Measurements from ENCODE around the gene CCDC188.

GRCh38 chr22:20191000-20191515 lies 40.2 kb upstream of the CCDC188 start:
- TF ChIP-seq CTCF (conservative IDR thresholded peaks at IDR 0.05; ENCODE audit: low read length) (no peak), EZH2phosphoT487 (IDR thresholded peaks at IDR 0.05; ENCODE audit: borderline replicate concordance, low read depth, low read length) (no peak)

All from OCI-LY7 (cell line).